ENCODE measurements around the gene DNAH8.
"Not testable (repeated sequence)": the region's sequence is repeated elsewhere in the genome, so short reads cannot be mapped to it uniquely, and the experiment has no call there.

The DNAH8 gene

GRCh38 chr6:38750968-38751615, 36.0 kb downstream of the DNAH8 start:
- peak; percentile 57 for DNase-seq

- no peak for DNase-seq
Observed at GRCh38 chr6:38753707-38754106, 38.6 kb downstream of the DNAH8 start.

- no peak for DNase-seq
Observed at GRCh38 chr6:38755207-38755606, 40.1 kb downstream of the DNAH8 start.

GRCh38 chr6:38755874-38756273, 40.8 kb downstream of the DNAH8 start:
- no peak for DNase-seq

- DNase-seq = no peak
Observed at GRCh38 chr6:38760097-38760496, 45.0 kb downstream of the DNAH8 start.

GRCh38 chr6:38762848-38763247, 47.7 kb downstream of the DNAH8 start:
- no peak for DNase-seq

GRCh38 chr6:38767560-38767959, 52.4 kb downstream of the DNAH8 start:
- DNase-seq = no peak

- peak; percentile 43 for DNase-seq
Observed at GRCh38 chr6:38773338-38773737, 58.2 kb downstream of the DNAH8 start.

GRCh38 chr6:38774929-38775707, 60.0 kb downstream of the DNAH8 start:
- no peak for DNase-seq

GRCh38 chr6:38775870-38776269, 60.8 kb downstream of the DNAH8 start:
- no peak for DNase-seq

- DNase-seq = no peak
Observed at GRCh38 chr6:38776515-38776914, 61.4 kb downstream of the DNAH8 start.

- DNase-seq = no peak
Observed at GRCh38 chr6:38779310-38780062, 64.4 kb downstream of the DNAH8 start.

- DNase-seq = no peak
Observed at GRCh38 chr6:38782616-38783015, 67.5 kb downstream of the DNAH8 start.

- DNase-seq = no peak
Observed at GRCh38 chr6:38783443-38784228, 68.5 kb downstream of the DNAH8 start.

GRCh38 chr6:38784506-38785235, 69.6 kb downstream of the DNAH8 start:
- no peak for DNase-seq

GRCh38 chr6:38786486-38786885, 71.4 kb downstream of the DNAH8 start:
- no peak for DNase-seq

GRCh38 chr6:38789256-38789655, 74.1 kb downstream of the DNAH8 start:
- DNase-seq = no peak

- no peak for DNase-seq
Observed at GRCh38 chr6:38792356-38792755, 77.2 kb downstream of the DNAH8 start.

- no peak for DNase-seq
Observed at GRCh38 chr6:38794682-38795081, 79.6 kb downstream of the DNAH8 start.

GRCh38 chr6:38796006-38796405, 80.9 kb downstream of the DNAH8 start:
- DNase-seq = no peak

- not testable (repeated sequence) for DNase-seq
Observed at GRCh38 chr6:38796437-38796836, 81.3 kb downstream of the DNAH8 start.

GRCh38 chr6:38796850-38797249, 81.7 kb downstream of the DNAH8 start:
- no peak for DNase-seq

All from activated CD4-positive, alpha-beta T cell treated with anti-CD3 and anti-CD28 coated beads for 48 hours (primary cell).